Left ventricle myocardium inferior (tissue), 1 donor: ENCODE results near the gene SLC38A3. TPM values are rescaled to one million over a fixed set of nuclear protein-coding genes. Genes with fewer than 3 reads are reported as not detected.

Experiments used
- DNase-seq: peaks from one replicate; pipeline ENCODE4 v3.0.0-alpha.2; 2020
- H3K27ac ChIP-seq: fragments of 200-600 bp; replicated peaks from 2 replicates; pipeline ENCODE4 v1.8.0; 2021
- H3K27me3 ChIP-seq: fragments of 200-600 bp; 2 replicates; pipeline ENCODE4 v1.8.0; 2021; ENCODE audit warnings: low read depth
- H3K36me3 ChIP-seq: fragments of 200-600 bp; 2 replicates; pipeline ENCODE4 v1.8.0; 2021
- H3K4me1 ChIP-seq: fragments of 200-600 bp; 2 replicates; pipeline ENCODE4 v1.8.0; 2021
- H3K4me3 ChIP-seq: fragments of 200-600 bp; 2 replicates; pipeline ENCODE4 v1.8.0; 2021; ENCODE audit warnings: mild to moderate bottlenecking, moderate library complexity
- H3K9me3 ChIP-seq: fragments of 200-600 bp; replicated peaks from 2 replicates; pipeline ENCODE4 v1.8.0; 2021
- intact Hi-C: fragments of 100-400 bp; cut with micrococcal nuclease; formaldehyde crosslinking; loops from one replicate; pipeline ENCODE4 v1.11.0; 2022
- total RNA-seq: library from RNA; stranded (reverse); fragmentation: NEBNext Ultra II Directional; extraction: Animal tissue kit (Norgen Biotek cat#: 25700); gene quantifications from one replicate; pipeline ENCODE4 v1.2.1, GENCODE V29; 2021
- TF ChIP-seq, protein P1 (sequence below): fragments of 200-600 bp; IDR thresholded peaks from 2 replicates; pipeline ENCODE4 v1.8.0; 2021; ENCODE audit warnings: antibody characterized with exemption, mild to moderate bottlenecking, borderline replicate concordance
- donor health status: DM: no; HTN: yes; CAD: no; lungs with severe emphysema.

The SLC38A3 gene
- total RNA-seq, 1 donor from 2014 or later: 10.4 TPM

DNA sequence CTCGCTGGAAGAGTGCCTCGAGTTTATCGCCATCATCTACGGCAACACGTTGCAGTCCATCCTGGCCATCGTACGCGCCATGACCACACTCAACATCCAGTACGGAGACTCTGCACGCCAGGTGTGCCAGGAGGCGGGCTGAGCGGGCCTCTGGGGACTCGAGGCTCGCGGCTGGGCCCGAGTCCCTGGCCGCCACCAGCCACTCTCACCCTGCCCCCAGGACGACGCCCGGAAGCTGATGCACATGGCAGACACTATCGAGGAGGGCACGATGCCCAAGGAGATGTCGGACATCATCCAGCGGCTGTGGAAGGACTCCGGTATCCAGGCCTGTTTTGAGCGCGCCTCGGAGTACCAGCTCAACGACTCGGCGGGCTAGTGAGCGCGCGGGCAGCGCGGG is 11.8 kb upstream of the SLC38A3 start:
- no peaks in the 10 kb centered on the region for H3K36me3 ChIP-seq
- peaks cover 57% of the 10 kb centered on the region for H3K27me3 ChIP-seq
- H3K4me1 ChIP-seq: peaks cover 27% of the 10 kb centered on the region
- no peaks in the 10 kb centered on the region for H3K9me3 ChIP-seq
- intact Hi-C loops: loop anchor here (10.0 kb wide), 1 partner anchor 82 kb away; the partner anchor contains the start of gene LSMEM2
- TF ChIP-seq, protein P1, sequence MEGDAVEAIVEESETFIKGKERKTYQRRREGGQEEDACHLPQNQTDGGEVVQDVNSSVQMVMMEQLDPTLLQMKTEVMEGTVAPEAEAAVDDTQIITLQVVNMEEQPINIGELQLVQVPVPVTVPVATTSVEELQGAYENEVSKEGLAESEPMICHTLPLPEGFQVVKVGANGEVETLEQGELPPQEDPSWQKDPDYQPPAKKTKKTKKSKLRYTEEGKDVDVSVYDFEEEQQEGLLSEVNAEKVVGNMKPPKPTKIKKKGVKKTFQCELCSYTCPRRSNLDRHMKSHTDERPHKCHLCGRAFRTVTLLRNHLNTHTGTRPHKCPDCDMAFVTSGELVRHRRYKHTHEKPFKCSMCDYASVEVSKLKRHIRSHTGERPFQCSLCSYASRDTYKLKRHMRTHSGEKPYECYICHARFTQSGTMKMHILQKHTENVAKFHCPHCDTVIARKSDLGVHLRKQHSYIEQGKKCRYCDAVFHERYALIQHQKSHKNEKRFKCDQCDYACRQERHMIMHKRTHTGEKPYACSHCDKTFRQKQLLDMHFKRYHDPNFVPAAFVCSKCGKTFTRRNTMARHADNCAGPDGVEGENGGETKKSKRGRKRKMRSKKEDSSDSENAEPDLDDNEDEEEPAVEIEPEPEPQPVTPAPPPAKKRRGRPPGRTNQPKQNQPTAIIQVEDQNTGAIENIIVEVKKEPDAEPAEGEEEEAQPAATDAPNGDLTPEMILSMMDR: no peak
- DNase-seq: no peak
- no peak overlapping the region for H3K27ac ChIP-seq
- H3K4me3 ChIP-seq: no peak overlapping the region

DNA sequence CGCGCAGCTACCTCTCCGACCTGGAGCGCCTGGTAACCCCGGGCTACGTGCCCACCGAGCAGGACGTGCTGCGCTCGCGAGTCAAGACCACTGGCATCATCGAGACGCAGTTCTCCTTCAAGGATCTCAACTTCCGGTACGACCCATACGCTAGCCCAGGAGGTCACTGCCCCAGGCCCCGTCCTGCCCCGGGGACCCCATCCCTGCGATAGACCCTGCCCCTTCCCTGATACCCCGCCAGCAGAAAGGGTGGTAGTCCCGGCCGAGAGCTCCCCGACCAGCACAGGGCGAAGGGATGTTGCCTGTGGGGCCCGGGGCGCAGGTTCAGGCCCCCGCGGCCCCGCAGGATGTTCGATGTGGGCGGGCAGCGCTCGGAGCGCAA is 11.3 kb upstream of the SLC38A3 start:
- H3K4me3 ChIP-seq: peak overlapping the region; percentile 35
- no peak overlapping the region for H3K27ac ChIP-seq
- peaks cover 27% of the 10 kb centered on the region for H3K4me1 ChIP-seq
- no peaks in the 10 kb centered on the region for H3K36me3 ChIP-seq
- TF ChIP-seq, protein P1: no peak
- intact Hi-C loops: loop anchor here (10.0 kb wide), 1 partner anchor 81 kb away; the partner anchor contains the start of gene LSMEM2
- DNase-seq: no peak
- H3K9me3 ChIP-seq: no peaks in the 10 kb centered on the region
- peaks cover 61% of the 10 kb centered on the region for H3K27me3 ChIP-seq

DNA sequence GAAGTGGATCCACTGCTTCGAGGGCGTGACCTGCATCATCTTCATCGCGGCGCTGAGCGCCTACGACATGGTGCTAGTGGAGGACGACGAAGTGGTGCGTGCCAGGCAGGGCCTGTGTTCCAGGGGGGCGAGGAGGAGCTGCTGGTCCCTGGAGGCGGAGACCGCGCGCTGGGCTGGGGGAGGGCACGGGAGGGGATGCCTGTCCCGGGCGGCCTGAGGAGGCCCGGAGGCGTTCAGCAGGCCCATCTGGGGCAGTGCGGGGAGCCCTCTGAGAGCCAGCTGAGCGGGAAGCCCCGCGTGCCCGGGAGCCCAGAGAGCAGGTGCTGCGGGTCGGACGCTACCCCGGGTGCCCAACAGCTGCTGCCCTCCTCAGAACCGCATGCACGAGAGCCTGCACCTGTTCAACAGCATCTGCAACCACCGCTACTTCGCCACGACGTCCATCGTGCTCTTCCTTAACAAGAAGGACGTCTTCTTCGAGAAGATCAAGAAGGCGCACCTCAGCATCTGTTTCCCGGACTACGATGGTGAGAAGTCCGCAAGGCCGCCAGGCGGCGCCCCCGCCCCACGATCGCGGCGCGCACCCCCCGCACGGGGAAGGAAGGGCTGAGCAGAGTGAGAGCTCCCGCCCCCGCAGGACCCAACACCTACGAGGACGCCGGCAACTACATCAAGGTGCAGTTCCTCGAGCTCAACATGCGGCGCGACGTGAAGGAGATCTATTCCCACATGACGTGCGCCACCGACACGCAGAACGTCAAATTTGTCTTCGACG is 10.8 kb upstream of the SLC38A3 start:
- Histone ChIP-seq H3K4me1 (peaks cover 23% of the 10 kb centered on the region), H3K4me3 (peak overlapping the region; percentile 35), H3K9me3 (no peaks in the 10 kb centered on the region), H3K36me3 (no peaks in the 10 kb centered on the region), H3K27ac (no peak overlapping the region), H3K27me3 (peaks cover 67% of the 10 kb centered on the region)
- TF ChIP-seq, protein P1: peak; percentile 83
- peak; percentile 65 for DNase-seq
- intact Hi-C loops: loop anchor here (10.0 kb wide), 1 partner anchor 80 kb away; the partner anchor contains the start of gene LSMEM2

DNA sequence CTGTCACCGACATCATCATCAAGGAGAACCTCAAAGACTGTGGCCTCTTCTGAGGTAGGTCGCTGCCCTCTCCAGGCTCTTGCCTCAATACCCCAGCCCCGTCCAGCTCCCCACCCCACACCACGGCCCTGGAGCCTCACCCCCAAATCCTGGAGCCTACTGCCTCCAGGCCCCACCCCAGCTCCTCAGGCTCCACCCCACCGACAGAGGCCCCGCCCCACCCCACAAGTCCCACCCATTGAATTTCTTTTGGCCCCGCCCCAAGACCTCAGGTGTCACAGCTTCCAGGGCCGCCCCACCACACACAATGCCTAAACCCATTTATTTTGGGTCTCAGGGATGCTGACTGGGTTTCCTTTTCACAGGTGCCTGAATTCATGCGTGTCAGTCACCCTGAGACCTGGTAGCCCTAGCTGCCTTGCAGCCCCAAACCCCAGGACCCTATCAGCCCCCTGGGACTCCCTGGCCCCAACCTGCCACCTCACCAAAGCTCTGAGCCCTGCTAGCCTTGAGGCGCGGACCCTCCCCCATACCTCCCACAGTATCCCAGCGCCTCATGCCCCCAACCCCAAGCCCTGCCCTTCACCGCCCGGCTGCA is 10.1 kb upstream of the SLC38A3 start:
- TF ChIP-seq, protein P1: no peak
- Histone ChIP-seq H3K4me1 (peaks cover 23% of the 10 kb centered on the region), H3K36me3 (no peaks in the 10 kb centered on the region), H3K27ac (no peak overlapping the region), H3K27me3 (peaks cover 74% of the 10 kb centered on the region), H3K4me3 (peak overlapping the region; percentile 35), H3K9me3 (no peaks in the 10 kb centered on the region)
- intact Hi-C loops: loop anchor here (10.0 kb wide), 1 partner anchor 80 kb away; the partner anchor contains the start of gene LSMEM2
- no peak for DNase-seq

DNA sequence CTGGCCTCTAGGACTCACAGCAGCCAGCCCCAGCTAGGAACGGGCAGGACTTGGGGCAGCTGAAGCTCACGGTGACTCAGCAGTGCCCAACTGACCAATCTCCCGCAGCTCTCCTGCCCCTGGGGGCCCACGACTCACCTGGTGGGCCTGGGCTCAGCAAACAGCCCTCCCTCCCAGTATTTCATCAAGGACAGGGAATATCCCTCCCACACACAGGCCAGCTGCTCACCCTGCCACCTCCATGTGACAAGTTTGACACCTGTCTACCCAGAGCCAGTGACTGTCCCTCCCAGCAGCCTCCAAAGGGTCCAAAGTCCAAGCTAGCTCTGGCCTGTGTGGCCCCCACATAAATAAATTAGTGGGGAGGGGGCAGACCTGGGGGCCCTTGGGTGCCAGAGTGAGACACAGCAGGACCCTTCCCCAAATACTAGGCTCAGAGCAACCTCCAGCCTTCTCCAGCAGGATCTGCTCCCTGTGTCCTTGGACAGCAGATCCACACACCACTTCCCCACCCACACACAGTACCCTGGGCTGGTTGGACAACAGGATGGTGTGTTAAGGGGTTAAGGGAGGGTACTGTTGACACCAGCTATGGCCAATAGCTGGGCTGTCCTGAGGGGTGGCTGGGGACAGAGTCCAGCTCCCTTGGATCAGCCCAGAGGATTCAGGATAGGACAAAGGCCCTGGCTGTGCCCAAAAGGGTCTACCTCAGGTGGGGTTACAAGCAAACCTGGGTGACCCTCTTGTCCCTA is 9.4 kb upstream of the SLC38A3 start:
- TF ChIP-seq, protein P1: no peak
- intact Hi-C loops: loop anchor here (10.0 kb wide), 1 partner anchor 79 kb away; the partner anchor contains the start of gene LSMEM2
- Histone ChIP-seq H3K36me3 (no peaks in the 10 kb centered on the region), H3K9me3 (no peaks in the 10 kb centered on the region), H3K27ac (no peak overlapping the region), H3K27me3 (peaks cover 76% of the 10 kb centered on the region), H3K4me3 (no peak overlapping the region), H3K4me1 (peaks cover 23% of the 10 kb centered on the region)
- no peak for DNase-seq
